Measurements from ENCODE around the gene RAB21. TPM values are rescaled to one million over a fixed set of nuclear protein-coding genes. Genes with fewer than 3 reads are reported as not detected.
"Not testable (repeated sequence)": the region's sequence is repeated elsewhere in the genome, so short reads cannot be mapped to it uniquely, and the experiment has no call there.

The RAB21 gene
- total RNA-seq, 1 donor from 2014 or later: 83.8 TPM

DNA sequence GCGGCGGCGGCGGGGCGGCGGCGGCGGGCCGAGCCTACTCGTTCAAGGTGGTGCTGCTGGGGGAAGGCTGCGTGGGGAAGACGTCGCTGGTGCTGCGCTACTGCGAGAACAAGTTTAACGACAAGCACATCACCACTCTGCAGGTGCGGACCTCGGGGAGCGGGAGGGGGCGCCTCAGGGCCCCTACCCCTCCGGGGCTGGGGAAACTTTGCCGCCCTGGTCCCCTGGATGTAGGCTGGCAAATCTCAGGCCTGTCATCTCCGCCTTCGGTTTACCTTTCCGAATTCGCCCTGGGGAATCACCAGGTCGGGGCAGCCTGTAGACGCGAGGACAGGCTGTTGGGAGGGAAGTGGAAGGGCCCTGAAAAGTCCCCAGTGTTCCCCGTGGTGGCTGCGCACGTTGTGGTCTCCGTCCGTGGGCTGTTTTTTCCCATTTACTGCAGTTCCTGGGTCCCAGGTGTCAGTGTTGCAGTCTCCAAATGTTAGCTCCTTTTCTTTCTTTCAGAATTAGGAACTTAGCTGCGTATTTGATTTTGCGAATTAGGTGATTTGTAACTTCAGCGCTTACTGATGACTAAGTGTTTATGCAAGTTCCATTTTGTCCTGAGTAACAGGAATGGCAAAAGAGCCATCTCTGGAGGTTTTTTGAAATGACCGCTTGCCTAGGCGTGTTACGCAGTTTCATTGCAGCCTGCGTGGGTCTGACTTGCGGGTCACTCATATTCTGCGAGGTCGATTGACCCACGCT lies 656 bp downstream of the RAB21 start:
- Histone ChIP-seq H3K9me3 (peaks cover 12% of the 10 kb centered on the region), H3K4me1 (peaks cover 15% of the 10 kb centered on the region), H3K36me3 (peaks cover 14% of the 10 kb centered on the region), H3K4me3 (peak overlapping the region; percentile 76), H3K27me3 (no peaks in the 10 kb centered on the region), H3K27ac (peak overlapping the region; percentile 93)
- ATAC-seq (peak; percentile 58), DNase-seq (peak; percentile 78)
- TF ChIP-seq CTCF (IDR thresholded peaks at IDR 0.05): no peak
- intact Hi-C loops (cut with DNase I): no loop called here

- DNase-seq: no peak
- intact Hi-C loops (cut with DNase I): no loop called here
Measured at GRCh38 chr12:71756054-71756690, 1.5 kb downstream of the RAB21 start.

DNA sequence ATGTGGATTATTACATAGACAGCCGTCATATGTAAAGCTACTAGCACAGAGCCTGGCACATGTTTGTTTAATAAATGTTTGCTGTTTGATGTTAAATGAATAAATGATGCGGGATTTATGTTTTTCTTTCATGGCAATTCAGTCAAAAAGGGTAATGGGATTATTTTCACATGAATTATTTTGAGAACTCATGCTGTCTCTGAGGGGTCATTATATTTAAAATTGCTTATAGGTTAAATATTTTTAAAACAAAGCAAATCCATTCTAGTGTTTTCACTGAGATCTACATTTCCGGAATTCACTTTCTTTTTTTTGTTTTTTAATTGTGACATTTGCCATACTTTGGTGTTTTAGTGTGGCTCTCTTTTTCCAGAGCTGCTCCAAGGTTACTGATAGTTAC lies 5.3 kb downstream of the RAB21 start:
- no peak for TF ChIP-seq CTCF (IDR thresholded peaks at IDR 0.05)

More at GRCh38 chr12:71756054-71756690, 1.5 kb downstream of the RAB21 start:
- no peak for ATAC-seq
- peaks cover 19% of the 10 kb centered on the region for H3K9me3 ChIP-seq
- no peaks in the 10 kb centered on the region for H3K27me3 ChIP-seq
- peak overlapping the region; percentile 93 for H3K27ac ChIP-seq
- H3K4me1 ChIP-seq: peaks cover 15% of the 10 kb centered on the region
- H3K4me3 ChIP-seq: peak overlapping the region; percentile 76
- H3K36me3 ChIP-seq: peaks cover 14% of the 10 kb centered on the region
- no peak for TF ChIP-seq CTCF (IDR thresholded peaks at IDR 0.05)

DNA sequence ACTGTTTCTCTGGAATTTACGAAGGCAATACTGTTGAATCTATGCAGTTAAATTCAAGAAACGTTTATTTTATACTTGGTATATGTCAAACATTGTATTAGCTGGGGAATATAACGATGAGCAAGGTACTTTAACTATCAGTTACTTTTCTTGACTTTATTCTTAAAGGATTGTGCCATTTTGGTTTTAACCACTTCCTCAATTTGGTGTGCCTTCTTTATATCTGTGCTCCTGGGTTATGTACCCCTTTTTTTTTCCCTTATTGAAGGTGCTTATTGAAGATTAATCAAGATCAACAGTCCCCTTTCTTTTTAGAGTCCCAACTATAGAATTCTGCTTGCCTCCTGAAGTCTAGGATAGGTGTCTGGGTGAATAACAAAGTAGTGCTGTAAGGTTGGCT lies 5.8 kb downstream of the RAB21 start:
- intact Hi-C loops (cut with DNase I): no loop called here
- H3K36me3 ChIP-seq: peaks cover 14% of the 10 kb centered on the region
- peaks cover 27% of the 10 kb centered on the region for H3K9me3 ChIP-seq
- DNase-seq (no peak), ATAC-seq (no peak)
- peaks cover 15% of the 10 kb centered on the region for H3K4me1 ChIP-seq
- H3K27ac ChIP-seq: no peak overlapping the region
- no peak for TF ChIP-seq CTCF (IDR thresholded peaks at IDR 0.05)
- no peaks in the 10 kb centered on the region for H3K27me3 ChIP-seq
- H3K4me3 ChIP-seq: no peak overlapping the region

More for the DNA sequence above, 5.3 kb downstream of the RAB21 start:
- intact Hi-C loops (cut with DNase I): no loop called here
- no peaks in the 10 kb centered on the region for H3K27me3 ChIP-seq
- no peak for ATAC-seq
- no peak for DNase-seq
- H3K36me3 ChIP-seq: peaks cover 14% of the 10 kb centered on the region
- H3K9me3 ChIP-seq: peaks cover 27% of the 10 kb centered on the region
- H3K27ac ChIP-seq: no peak overlapping the region
- H3K4me3 ChIP-seq: no peak overlapping the region
- peaks cover 15% of the 10 kb centered on the region for H3K4me1 ChIP-seq

DNA sequence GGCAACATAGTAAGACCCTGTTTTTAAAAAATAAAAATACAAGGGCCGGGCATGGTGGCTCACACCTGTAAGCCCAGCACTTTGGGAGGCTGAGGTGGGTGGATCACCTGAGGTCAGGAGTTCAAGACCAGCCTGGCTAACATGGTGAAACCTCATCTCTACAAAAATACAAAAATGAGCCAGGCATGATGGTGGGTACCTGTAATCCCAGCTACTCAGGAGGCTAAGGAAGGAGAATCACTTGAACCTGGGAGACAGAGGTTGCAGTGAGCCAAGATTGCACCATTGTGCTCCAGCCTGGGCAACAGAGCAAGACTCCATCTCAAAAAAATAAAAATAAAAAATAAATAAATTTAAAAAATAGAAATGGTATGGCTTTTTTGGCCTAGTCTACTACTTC lies 6.7 kb downstream of the RAB21 start:
- peaks cover 27% of the 10 kb centered on the region for H3K9me3 ChIP-seq
- H3K27me3 ChIP-seq; intact Hi-C loops (cut with DNase I); H3K4me3 ChIP-seq; DNase-seq; ATAC-seq; H3K27ac ChIP-seq: not testable (repeated sequence)
- peaks cover 13% of the 10 kb centered on the region for H3K4me1 ChIP-seq
- H3K36me3 ChIP-seq: peaks cover 14% of the 10 kb centered on the region

DNA sequence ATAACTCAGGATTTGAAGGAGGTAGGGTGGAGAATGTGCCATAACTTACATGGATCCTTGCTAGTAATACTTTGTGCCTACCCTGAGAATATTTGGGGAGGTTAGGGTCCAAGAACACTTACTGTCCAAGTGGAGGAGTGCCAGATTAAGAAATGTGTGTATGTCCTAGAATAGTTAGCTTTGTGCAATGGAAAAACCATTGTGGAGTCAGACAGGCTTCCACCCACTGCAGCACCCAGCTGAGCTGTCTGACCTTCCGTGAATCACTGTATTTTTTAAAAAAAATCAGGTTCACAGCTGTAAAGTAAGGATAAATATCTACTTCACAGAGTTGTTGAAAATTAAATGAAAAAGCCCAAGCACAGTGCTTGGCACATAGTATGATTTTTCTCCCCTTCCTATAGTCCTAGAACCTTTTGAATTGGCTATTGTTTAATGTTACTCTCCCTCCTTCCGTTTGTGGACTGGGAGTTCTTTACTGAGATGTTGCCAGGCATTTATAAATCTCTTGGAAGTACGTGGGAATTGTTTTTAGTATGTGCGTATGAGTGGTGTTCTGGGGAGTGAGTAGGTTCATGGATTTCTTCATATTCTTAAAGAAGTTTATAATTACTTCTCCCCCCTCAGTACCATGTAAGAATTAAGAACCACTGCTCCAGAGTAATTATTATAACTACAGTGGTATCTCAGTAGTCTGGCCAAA lies 9.2 kb downstream of the RAB21 start:
- H3K27ac ChIP-seq: no peak overlapping the region
- H3K27me3 ChIP-seq: no peaks in the 10 kb centered on the region
- H3K36me3 ChIP-seq: peaks cover under 1% of the 10 kb centered on the region
- DNase-seq: no peak
- no peak overlapping the region for H3K4me3 ChIP-seq
- peaks cover 4% of the 10 kb centered on the region for H3K4me1 ChIP-seq
- peaks cover 27% of the 10 kb centered on the region for H3K9me3 ChIP-seq
- no peak for ATAC-seq
- TF ChIP-seq CTCF (IDR thresholded peaks at IDR 0.05): no peak
- intact Hi-C loops (cut with DNase I): no loop called here
